Stomach (tissue), 9 donors: ENCODE results near the gene EFCAB11. TPM values are rescaled to one million over a fixed set of nuclear protein-coding genes. Genes with fewer than 3 reads are reported as not detected.

Source experiments
- DNase-seq, 2 donors: peaks; one replicate each; pipeline versions ENCODE4 v3.0.0 to v3.0.0-alpha.2; 2013 to 2019
- H3K27ac ChIP-seq, 5 donors: fragments of 200-600 bp in 4 of 5; sonication (generic) in 4 of 5; one replicate each; pipeline ENCODE4 v1.5.1; 2013 to 2019; ENCODE audit warnings: mild to moderate bottlenecking in 1 of 5, moderate library complexity in 1 of 5
- H3K27me3 ChIP-seq, 3 donors: fragments of 200-600 bp; sonication (generic); one replicate each; pipeline ENCODE4 v1.5.1; 2017 to 2019; ENCODE audit warnings: mixed run types in 1 of 3
- H3K36me3 ChIP-seq, 4 donors: fragments of 200-600 bp; sonication (generic); 1 replicate in 3 of 4; 2 replicates in 1 of 4; pipeline ENCODE4 v1.5.1; 2016 to 2019
- H3K4me1 ChIP-seq, 4 donors: fragments of 200-600 bp; sonication (generic); one replicate each; pipeline ENCODE4 v1.5.1; 2016 to 2019
- H3K4me3 ChIP-seq, 4 donors: fragments of 200-600 bp; sonication (generic) in 3 of 4; one replicate each; pipeline ENCODE4 v1.5.1; 2016 to 2019; ENCODE audit warnings: mild to moderate bottlenecking in 1 of 4
- H3K9me3 ChIP-seq, 4 donors: fragments of 200-600 bp; sonication (generic); one replicate each; pipeline ENCODE4 v1.5.1; 2016 to 2019
- CTCF ChIP-seq, 7 experiments: fragments of 450-650 bp in 4 of 7; fragments of 200-600 bp in 3 of 7; sonication (generic) in 3 of 7; IDR thresholded peaks; one replicate each; pipeline ENCODE4 v1.5.1; 2016 to 2019; ENCODE audit warnings: antibody characterized with exemption in 7 of 7, control low read depth in 2 of 7, mild to moderate bottlenecking in 1 of 7
- EP300 ChIP-seq: sonication (generic); formaldehyde crosslinking; IDR thresholded peaks from one replicate; pipeline ENCODE4 v1.6.1; 2017; ENCODE audit warnings: antibody characterized with exemption
- POLR2A ChIP-seq, 4 donors: fragments of 450-650 bp; IDR thresholded peaks; one replicate each; pipeline ENCODE4 v1.6.1; 2016; ENCODE audit warnings: antibody characterized with exemption in 4 of 4, control low read depth in 2 of 4, mild to moderate bottlenecking in 1 of 4, moderate library complexity in 1 of 4
- POLR2AphosphoS5 ChIP-seq, 3 donors: sonication (generic); formaldehyde crosslinking; IDR thresholded peaks; one replicate each; pipeline ENCODE4 v1.6.1; 2016; ENCODE audit warnings: antibody characterized with exemption in 3 of 3
- WGBS, 5 donors: extraction: QIAGEN DNeasy Blood & Tissue Kit in 3 of 5; methylation state at CpG; one replicate each; pipeline versions ENCODE4 v1.1.5 to v1.1.7; 2013 to 2018; 5-methylcytosine and 5-hydroxymethylcytosine counted together
- intact Hi-C: fragments of 100-400 bp; cut with DNase I; formaldehyde crosslinking; loops from one replicate; pipeline ENCODE4 v1.15.1; 2023; ENCODE audit warnings: low total_unique reads
- polyA plus RNA-seq, 3 donors: library from polyadenylated mRNA; stranded (reverse); fragments of 200-250 nt; gene quantifications; one replicate each; pipeline ENCODE4 v1.2.3, GENCODE V29; 2013
- total RNA-seq, 5 donors: library from RNA; depleted of rRNA; stranded (reverse); fragments of >200 nt; gene quantifications; one replicate each; pipeline versions ENCODE4 v1.1.0 to v1.2.3, GENCODE V29; 2014 to 2016
- donor health status: healthy with polysubstance abuse.
- donor health status: Bipolar disorder and iron deficiency.
- donor health status: healthy.

EFCAB11 gene
- total and polyA plus RNA-seq, 8 donors, result 4.5 to 20.4 (median 10.0) TPM

GRCh38 chr14:89779707-89780106 is 174.8 kb downstream of the EFCAB11 start:
- no peak for TF ChIP-seq EP300
- no peak for TF ChIP-seq POLR2AphosphoS5 (IDR thresholded peaks at IDR 0.05)
- TF ChIP-seq POLR2A (IDR thresholded peaks at IDR 0.05), result no peak
- TF ChIP-seq CTCF (IDR thresholded peaks at IDR 0.05), result no peak
- no peaks in the 10 kb centered on the region for H3K27me3 ChIP-seq
- no peaks in the 10 kb centered on the region for H3K36me3 ChIP-seq
- peaks cover 0 to under 1% (median 0%) of the 10 kb centered on the region in 4 donors for H3K4me1 ChIP-seq
- DNase-seq, result no peak
- WGBS, 5 donors, result 75 to 88% (median 77%) methylated on average over 7 to 8 of the region's 8 CpGs
- intact Hi-C loops, result loop anchor here (10.0 kb wide), 1 partner anchor 745 kb away; no protein-coding TSS in a partner anchor
- H3K4me3 ChIP-seq, result no peak overlapping the region
- no peak overlapping the region for H3K27ac ChIP-seq
- H3K9me3 ChIP-seq, result no peaks in the 10 kb centered on the region

DNA sequence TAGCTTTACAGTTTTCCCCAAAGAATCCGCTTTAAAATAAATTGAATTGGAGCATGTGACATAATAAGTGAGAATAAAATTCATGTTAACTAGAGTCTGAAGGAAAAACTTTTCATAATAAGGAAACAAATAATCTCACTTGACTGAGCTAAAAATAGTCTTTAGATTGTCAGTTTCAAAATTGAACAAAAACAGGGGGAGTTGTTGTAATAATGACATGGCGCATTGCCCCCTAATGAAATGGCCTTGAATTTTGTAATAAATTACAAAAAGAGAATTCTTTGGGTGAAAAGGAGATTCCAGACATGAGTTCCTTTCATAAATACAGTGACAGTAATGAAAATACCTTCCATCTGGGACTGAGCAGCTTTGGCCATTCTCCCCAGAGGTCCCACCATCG is 178.6 kb downstream of the EFCAB11 start:
- no peak overlapping the region for H3K4me3 ChIP-seq
- no peak for DNase-seq
- 81 to 91% (median 87%) methylated on average over 3 of the region's 3 CpGs for WGBS, 5 donors
- TF ChIP-seq CTCF (IDR thresholded peaks at IDR 0.05) (no peak), EP300 (no peak), POLR2A (IDR thresholded peaks at IDR 0.05) (no peak), POLR2AphosphoS5 (IDR thresholded peaks at IDR 0.05) (no peak)
- no peak overlapping the region for H3K27ac ChIP-seq
- H3K27me3 ChIP-seq, result no peaks in the 10 kb centered on the region
- H3K4me1 ChIP-seq, result peaks cover 7 to 20% (median 15%) of the 10 kb centered on the region in 4 donors
- no peaks in the 10 kb centered on the region for H3K36me3 ChIP-seq
- no peaks in the 10 kb centered on the region for H3K9me3 ChIP-seq
- intact Hi-C loops, result loop anchor here (10.0 kb wide), 1 partner anchor 741 kb away; no protein-coding TSS in a partner anchor

- H3K27ac ChIP-seq, result no peak overlapping the region
- intact Hi-C loops, result loop anchor here (10.0 kb wide), 1 partner anchor 740 kb away; no protein-coding TSS in a partner anchor
- H3K27me3 ChIP-seq, result no peaks in the 10 kb centered on the region
- TF ChIP-seq CTCF (IDR thresholded peaks at IDR 0.05) (no peak), EP300 (no peak)
- 81 to 92% (median 89%) methylated on average over 7 of the region's 7 CpGs for WGBS, 5 donors
- peaks cover 7 to 21% (median 16%) of the 10 kb centered on the region in 4 donors for H3K4me1 ChIP-seq
- DNase-seq, result no peak
- no peaks in the 10 kb centered on the region for H3K36me3 ChIP-seq
- no peak overlapping the region for H3K4me3 ChIP-seq
- H3K9me3 ChIP-seq, result no peaks in the 10 kb centered on the region
Observed at GRCh38 chr14:89775151-89775550, 179.4 kb downstream of the EFCAB11 start.

DNA sequence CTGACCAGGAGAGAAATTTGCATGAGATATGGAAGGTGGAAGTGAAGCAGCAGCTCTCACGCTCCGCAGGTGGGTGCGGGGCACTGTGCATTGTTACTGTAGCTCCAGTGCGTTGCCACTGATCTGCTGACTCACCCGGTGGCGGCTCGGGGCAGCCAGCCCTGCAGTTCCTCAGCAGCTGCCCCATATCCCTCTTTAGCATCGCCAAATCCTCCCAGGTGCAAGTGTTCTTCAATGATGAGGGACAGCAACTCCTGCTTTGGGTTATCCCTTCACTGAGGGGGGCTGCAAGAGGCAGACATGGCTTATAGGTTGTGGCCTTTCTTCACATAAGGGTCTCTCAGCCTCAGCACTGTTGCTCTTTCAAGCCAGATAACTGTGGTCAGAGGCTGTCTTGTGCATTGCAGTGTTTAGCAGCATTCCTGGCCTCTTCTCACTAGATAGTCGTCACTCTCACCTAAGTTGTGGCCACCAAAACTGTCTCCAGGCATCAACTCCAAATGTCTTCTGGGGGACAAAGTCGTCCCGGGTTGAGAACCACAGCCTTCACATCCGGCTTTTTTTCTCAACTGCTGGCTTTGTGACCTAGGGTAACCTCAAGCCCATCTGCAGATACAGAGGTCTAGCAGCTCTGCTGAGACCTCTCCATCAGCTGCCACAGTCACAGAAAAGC is 180.8 kb downstream of the EFCAB11 start:
- TF ChIP-seq POLR2AphosphoS5 (IDR thresholded peaks at IDR 0.05), result peak in 2 of 3 donors; percentile 15 to 34
- no peak for TF ChIP-seq CTCF (IDR thresholded peaks at IDR 0.05)
- Histone ChIP-seq H3K4me3 (no peak overlapping the region), H3K27ac (no peak overlapping the region), H3K4me1 (peaks cover 7 to 21% (median 16%) of the 10 kb centered on the region in 4 donors), H3K27me3 (no peaks in the 10 kb centered on the region), H3K36me3 (no peaks in the 10 kb centered on the region), H3K9me3 (no peaks in the 10 kb centered on the region)
- peak; percentile 80 to 86 for DNase-seq
- WGBS, 5 donors, result 27 to 45% (median 39%) methylated on average over 12 of the region's 12 CpGs
- intact Hi-C loops, result loop anchor here (10.0 kb wide), 1 partner anchor 739 kb away; no protein-coding TSS in a partner anchor
